Progenitor cell of endocrine pancreas (in vitro differentiated cells): Measurements from ENCODE around the gene NIPBL. TPM values are rescaled to one million over a fixed set of nuclear protein-coding genes. Genes with fewer than 3 reads are reported as not detected.

Experiments
- DNase-seq: peaks from one replicate; pipeline ENCODE4 v3.0.0; 2021; ENCODE audit warnings: low spot score; ENCODE audit not compliant: unreplicated experiment
- H3K27ac Mint-ChIP-seq: 2 replicates; pipeline ENCODE4 v1.8.0; 2021; ENCODE audit warnings: mild to moderate bottlenecking, moderate library complexity, mixed read lengths
- H3K27me3 Mint-ChIP-seq: 2 replicates; pipeline ENCODE4 v1.8.0; 2021; ENCODE audit warnings: mixed read lengths
- H3K36me3 Mint-ChIP-seq: 2 replicates; pipeline ENCODE4 v1.8.0; 2022; ENCODE audit warnings: mixed read lengths; ENCODE audit not compliant: insufficient read depth
- H3K4me1 Mint-ChIP-seq: 2 replicates; pipeline ENCODE4 v1.8.0; 2021; ENCODE audit warnings: low read depth, mixed read lengths
- H3K4me3 Mint-ChIP-seq: 2 replicates; pipeline ENCODE4 v1.8.0; 2021; ENCODE audit warnings: low read depth, mild to moderate bottlenecking, moderate library complexity, mixed read lengths
- H3K9me3 Mint-ChIP-seq: 2 replicates; pipeline ENCODE4 v1.8.0; 2021; ENCODE audit warnings: low read depth, mixed read lengths
- CTCF ChIP-seq: fragments of 200-600 bp; sonication (generic); IDR thresholded peaks from one replicate; pipeline ENCODE4 v1.5.0; 2021; ENCODE audit warnings: antibody characterized with exemption, mild to moderate bottlenecking; ENCODE audit not compliant: unreplicated experiment
- total RNA-seq: library from RNA; stranded (reverse); gene quantifications from 2 replicates; pipeline ENCODE4 v1.2.1, GENCODE V29; 2021

The NIPBL gene
- total RNA-seq, 1 donor from 2014 or later, result 85.6 TPM

DNA sequence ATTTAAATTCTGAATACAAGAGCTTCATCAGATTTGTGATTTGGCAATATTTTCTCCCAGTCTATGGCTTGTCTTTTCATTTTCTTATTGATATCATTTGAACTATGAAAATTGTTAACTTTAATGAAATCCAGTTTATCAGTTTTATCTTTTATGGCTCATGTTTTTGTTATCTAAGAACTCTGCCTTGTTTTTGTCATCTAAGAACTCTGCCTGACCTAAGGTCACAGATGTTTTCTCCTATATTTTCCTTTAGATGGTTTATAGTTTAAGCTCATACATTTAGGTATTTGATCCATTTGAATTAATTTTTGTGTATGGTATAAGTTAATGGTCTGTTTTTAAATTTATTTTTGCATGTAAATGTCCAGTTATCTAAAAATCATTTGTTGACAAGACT, 52.9 kb downstream of the NIPBL start:
- Mint-ChIP-seq H3K9me3 (peaks cover 8% of the 10 kb centered on the region), H3K4me1 (peaks cover 7% of the 10 kb centered on the region), H3K27ac (no peak overlapping the region), H3K27me3 (no peaks in the 10 kb centered on the region), H3K4me3 (no peak overlapping the region), H3K36me3 (peaks cover 4% of the 10 kb centered on the region)
- no peak for TF ChIP-seq CTCF
- no peak for DNase-seq

- no peak overlapping the region for H3K4me3 Mint-ChIP-seq
- no peak for TF ChIP-seq CTCF
- H3K4me1 Mint-ChIP-seq, result peaks cover 2% of the 10 kb centered on the region
- H3K36me3 Mint-ChIP-seq, result no peaks in the 10 kb centered on the region
- peaks cover 8% of the 10 kb centered on the region for H3K9me3 Mint-ChIP-seq
- no peak for DNase-seq
- H3K27me3 Mint-ChIP-seq, result no peaks in the 10 kb centered on the region
- no peak overlapping the region for H3K27ac Mint-ChIP-seq
Measured at GRCh38 chr5:36932056-36932455, 55.5 kb downstream of the NIPBL start.

DNA sequence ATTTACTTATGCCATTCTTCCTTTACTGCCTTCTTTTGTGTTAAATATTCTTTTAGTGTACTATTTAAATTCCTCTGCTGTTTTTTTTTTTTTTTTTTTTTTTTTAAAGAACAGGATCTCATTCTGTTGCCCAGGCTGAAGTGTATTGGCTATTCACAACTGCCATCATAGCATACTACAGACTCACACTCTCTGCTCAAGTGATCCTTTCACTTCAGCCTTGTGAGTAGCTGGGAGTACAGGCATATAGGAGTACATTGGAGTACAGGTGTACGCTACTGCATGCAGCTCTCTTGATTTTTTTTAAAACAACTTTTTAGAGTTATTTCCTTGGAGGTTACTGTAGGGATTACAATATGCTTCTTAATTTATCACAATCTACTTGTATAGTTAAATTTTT, 56.1 kb downstream of the NIPBL start:
- Mint-ChIP-seq H3K36me3 (no peaks in the 10 kb centered on the region), H3K9me3 (peaks cover 8% of the 10 kb centered on the region), H3K4me3 (no peak overlapping the region), H3K27ac (no peak overlapping the region), H3K4me1 (peaks cover 1% of the 10 kb centered on the region), H3K27me3 (no peaks in the 10 kb centered on the region)
- no peak for DNase-seq
- TF ChIP-seq CTCF, result no peak

- Mint-ChIP-seq H3K27me3 (no peaks in the 10 kb centered on the region), H3K9me3 (peaks cover 8% of the 10 kb centered on the region), H3K36me3 (no peaks in the 10 kb centered on the region), H3K27ac (peak overlapping the region; percentile 9), H3K4me1 (peaks cover 4% of the 10 kb centered on the region), H3K4me3 (no peak overlapping the region)
- no peak for DNase-seq
- no peak for TF ChIP-seq CTCF
Measured at GRCh38 chr5:36934740-36935356, 58.3 kb downstream of the NIPBL start.

- no peak for DNase-seq
Measured at GRCh38 chr5:36935805-36936204, 59.2 kb downstream of the NIPBL start.

More at GRCh38 chr5:36935805-36936204, 59.2 kb downstream of the NIPBL start:
- H3K9me3 Mint-ChIP-seq, result peaks cover 8% of the 10 kb centered on the region
- no peak overlapping the region for H3K4me3 Mint-ChIP-seq
- no peak overlapping the region for H3K27ac Mint-ChIP-seq
- peaks cover 11% of the 10 kb centered on the region for H3K4me1 Mint-ChIP-seq
- TF ChIP-seq CTCF, result no peak
- no peaks in the 10 kb centered on the region for H3K27me3 Mint-ChIP-seq
- no peaks in the 10 kb centered on the region for H3K36me3 Mint-ChIP-seq
